ENCODE data around the gene SLFN12L.
"Not testable (repeated sequence)": the region's sequence is repeated elsewhere in the genome, so short reads cannot be mapped to it uniquely, and the experiment has no call there.

Gene SLFN12L

GRCh38 chr17:35537601-35538141 lies at the start of gene SLFN12L:
SLFN12L (minus strand) TSS chr17:35537678; CDS start chr17:35522364, 15,314 bp downstream.
- DNase-seq = no peak

GRCh38 chr17:35586569-35587073 lies 49.1 kb upstream of the SLFN12L start:
- no peak for DNase-seq

GRCh38 chr17:35584061-35584460 lies 46.6 kb upstream of the SLFN12L start:
- peak in 1 of 2 experiments; percentile 40 for DNase-seq

GRCh38 chr17:35578929-35579432 lies 41.5 kb upstream of the SLFN12L start:
- no peak for DNase-seq

- DNase-seq = peak; percentile 92
Observed at GRCh38 chr17:35578197-35578928, 40.9 kb upstream of the SLFN12L start, which contains the start of gene PEX12. PEX12 (minus strand) TSS chr17:35578571; CDS start chr17:35578021, 550 bp downstream.

GRCh38 chr17:35577830-35578196 lies 40.3 kb upstream of the SLFN12L start:
- no peak for DNase-seq

GRCh38 chr17:35575759-35576158 lies 38.3 kb upstream of the SLFN12L start:
- no peak for DNase-seq

- no peak for DNase-seq
Observed at GRCh38 chr17:35569405-35569804, 31.9 kb upstream of the SLFN12L start.

GRCh38 chr17:35568561-35568960 lies 31.1 kb upstream of the SLFN12L start:
- no peak for DNase-seq

- DNase-seq = no peak
Observed at GRCh38 chr17:35566968-35567367, 29.5 kb upstream of the SLFN12L start.

GRCh38 chr17:35563181-35563580 lies 25.7 kb upstream of the SLFN12L start:
- not testable (repeated sequence) for DNase-seq

GRCh38 chr17:35560703-35561102 lies 23.2 kb upstream of the SLFN12L start, which contains the start of gene SLFN14:
SLFN14 (minus strand) TSS chr17:35560819; CDS start chr17:35558062, 2,757 bp downstream.
- no peak for DNase-seq

- no peak for DNase-seq
Observed at GRCh38 chr17:35559495-35560210, 22.2 kb upstream of the SLFN12L start.

GRCh38 chr17:35557353-35557752 lies 19.9 kb upstream of the SLFN12L start:
- DNase-seq = no peak

GRCh38 chr17:35555691-35556090 lies 18.2 kb upstream of the SLFN12L start:
- peak in 1 of 2 experiments; percentile 23 for DNase-seq

- no peak for DNase-seq
Observed at GRCh38 chr17:35554668-35555067, 17.2 kb upstream of the SLFN12L start.

GRCh38 chr17:35553310-35553709 lies 15.8 kb upstream of the SLFN12L start:
- DNase-seq = no peak

- no peak for DNase-seq
Observed at GRCh38 chr17:35548978-35549377, 11.5 kb upstream of the SLFN12L start.

GRCh38 chr17:35548208-35548810 lies 10.8 kb upstream of the SLFN12L start:
- no peak for DNase-seq

- DNase-seq = peak; percentile 30 to 34
Observed at GRCh38 chr17:35546487-35546886, 9.0 kb upstream of the SLFN12L start.

GRCh38 chr17:35545150-35545549 lies 7.7 kb upstream of the SLFN12L start:
- no peak for DNase-seq

- no peak for DNase-seq
Observed at GRCh38 chr17:35543856-35544255, 6.4 kb upstream of the SLFN12L start.

GRCh38 chr17:35542990-35543389 lies 5.5 kb upstream of the SLFN12L start:
- DNase-seq = no peak
